Measurements from ENCODE around the gene GNAO1.
A peak's percentile ranks its signal among the peaks of the same experiment; 100 is the strongest.

Gene GNAO1

GRCh38 chr16:56257666-56258342, 66.5 kb downstream of the GNAO1 start:
- CTCF ChIA-PET, result no interaction called here
- Mint-ChIP-seq H3K4me3 (no peak overlapping the region), H3K27ac (no peak overlapping the region), H3K36me3 (no peaks in the 10 kb centered on the region), H3K4me1 (peaks cover 21% of the 10 kb centered on the region), H3K9me3 (no peaks in the 10 kb centered on the region), H3K27me3 (peaks cover 80% of the 10 kb centered on the region)
- no peak for DNase-seq

GRCh38 chr16:56258508-56259424, 67.5 kb downstream of the GNAO1 start:
- Mint-ChIP-seq H3K4me3 (no peak overlapping the region), H3K27ac (no peak overlapping the region), H3K36me3 (no peaks in the 10 kb centered on the region), H3K9me3 (no peaks in the 10 kb centered on the region), H3K4me1 (peaks cover 31% of the 10 kb centered on the region), H3K27me3 (peaks cover 70% of the 10 kb centered on the region)
- CTCF ChIA-PET, result no interaction called here
- no peak for DNase-seq

- CTCF ChIA-PET, result interaction anchor here (1.3 kb wide), 1 partner anchor 59 kb away, joined by 3 read pairs; no protein-coding TSS in a partner anchor
- no peak overlapping the region for H3K27ac Mint-ChIP-seq
- no peak for DNase-seq
- peaks cover 70% of the 10 kb centered on the region for H3K27me3 Mint-ChIP-seq
- H3K36me3 Mint-ChIP-seq, result no peaks in the 10 kb centered on the region
- H3K4me3 Mint-ChIP-seq, result no peak overlapping the region
- H3K4me1 Mint-ChIP-seq, result peaks cover 34% of the 10 kb centered on the region
- H3K9me3 Mint-ChIP-seq, result no peaks in the 10 kb centered on the region
Measured at GRCh38 chr16:56259425-56259779, 68.1 kb downstream of the GNAO1 start.

- Mint-ChIP-seq H3K27me3 (peaks cover 60% of the 10 kb centered on the region), H3K36me3 (no peaks in the 10 kb centered on the region), H3K27ac (no peak overlapping the region), H3K9me3 (no peaks in the 10 kb centered on the region), H3K4me1 (peaks cover 34% of the 10 kb centered on the region), H3K4me3 (no peak overlapping the region)
- CTCF ChIA-PET, result interaction anchor here (1.3 kb wide), 1 partner anchor 57 kb away, joined by 3 read pairs; no protein-coding TSS in a partner anchor
- no peak for DNase-seq
Measured at GRCh38 chr16:56260378-56261160, 69.3 kb downstream of the GNAO1 start.

- Mint-ChIP-seq H3K4me3 (peak overlapping the region; percentile 35), H3K27ac (peak overlapping the region; percentile 90), H3K27me3 (peaks cover 50% of the 10 kb centered on the region), H3K9me3 (no peaks in the 10 kb centered on the region), H3K4me1 (peaks cover 34% of the 10 kb centered on the region), H3K36me3 (no peaks in the 10 kb centered on the region)
- no peak for DNase-seq
- CTCF ChIA-PET, result interaction anchor here (1.0 to 1.5 kb wide), 4 partner anchors 14 to 58 kb away, joined by 3 to 4 read pairs (median 3); no protein-coding TSS in a partner anchor
Measured at GRCh38 chr16:56261656-56262055, 70.4 kb downstream of the GNAO1 start.

- CTCF ChIA-PET, result interaction anchor here (1.0 to 1.5 kb wide), 4 partner anchors 14 to 59 kb away, joined by 3 to 4 read pairs (median 3); no protein-coding TSS in a partner anchor
- Mint-ChIP-seq H3K27me3 (peaks cover 48% of the 10 kb centered on the region), H3K9me3 (no peaks in the 10 kb centered on the region), H3K36me3 (no peaks in the 10 kb centered on the region), H3K27ac (peak overlapping the region; percentile 90), H3K4me3 (peak overlapping the region; percentile 35), H3K4me1 (peaks cover 34% of the 10 kb centered on the region)
- peak; percentile 67 for DNase-seq
Measured at GRCh38 chr16:56262148-56262547, 70.9 kb downstream of the GNAO1 start.

- DNase-seq, result no peak
- H3K9me3 Mint-ChIP-seq, result no peaks in the 10 kb centered on the region
- H3K27ac Mint-ChIP-seq, result peak overlapping the region; percentile 90
- CTCF ChIA-PET, result interaction anchor here (1.0 to 2.0 kb wide), 5 partner anchors 15 to 59 kb away, joined by 3 to 8 read pairs (median 3); no protein-coding TSS in a partner anchor
- H3K4me3 Mint-ChIP-seq, result peak overlapping the region; percentile 35
- peaks cover 34% of the 10 kb centered on the region for H3K4me1 Mint-ChIP-seq
- no peaks in the 10 kb centered on the region for H3K36me3 Mint-ChIP-seq
- peaks cover 45% of the 10 kb centered on the region for H3K27me3 Mint-ChIP-seq
Measured at GRCh38 chr16:56262551-56263245, 71.4 kb downstream of the GNAO1 start.

- H3K4me1 Mint-ChIP-seq, result peaks cover 34% of the 10 kb centered on the region
Measured at GRCh38 chr16:56263711-56264608, 72.7 kb downstream of the GNAO1 start.

GRCh38 chr16:56264609-56264972, 73.3 kb downstream of the GNAO1 start:
- Mint-ChIP-seq H3K27ac (no peak overlapping the region), H3K4me1 (peaks cover 34% of the 10 kb centered on the region), H3K36me3 (no peaks in the 10 kb centered on the region), H3K4me3 (no peak overlapping the region), H3K27me3 (peaks cover 42% of the 10 kb centered on the region), H3K9me3 (no peaks in the 10 kb centered on the region)
- CTCF ChIA-PET, result interaction anchor here (1.4 to 2.0 kb wide), 2 partner anchors 54 to 320 kb away, joined by 3 to 8 read pairs; no protein-coding TSS in a partner anchor
- no peak for DNase-seq

More at GRCh38 chr16:56263711-56264608, 72.7 kb downstream of the GNAO1 start:
- H3K9me3 Mint-ChIP-seq, result no peaks in the 10 kb centered on the region
- CTCF ChIA-PET, result interaction anchor here (1.4 to 2.0 kb wide), 2 partner anchors 54 to 320 kb away, joined by 3 to 8 read pairs; no protein-coding TSS in a partner anchor
- no peak overlapping the region for H3K27ac Mint-ChIP-seq
- no peak for DNase-seq
- H3K27me3 Mint-ChIP-seq, result peaks cover 42% of the 10 kb centered on the region
- no peak overlapping the region for H3K4me3 Mint-ChIP-seq
- H3K36me3 Mint-ChIP-seq, result no peaks in the 10 kb centered on the region

GRCh38 chr16:56265184-56265583, 73.9 kb downstream of the GNAO1 start:
- no peaks in the 10 kb centered on the region for H3K36me3 Mint-ChIP-seq
- no peak overlapping the region for H3K4me3 Mint-ChIP-seq
- peaks cover 45% of the 10 kb centered on the region for H3K27me3 Mint-ChIP-seq
- H3K9me3 Mint-ChIP-seq, result no peaks in the 10 kb centered on the region
- H3K27ac Mint-ChIP-seq, result no peak overlapping the region
- CTCF ChIA-PET, result interaction anchor here (1.4 kb wide), 1 partner anchor 321 kb away, joined by 3 read pairs; no protein-coding TSS in a partner anchor
- DNase-seq, result no peak
- peaks cover 34% of the 10 kb centered on the region for H3K4me1 Mint-ChIP-seq

- CTCF ChIA-PET, result interaction anchor here (1.4 kb wide), 1 partner anchor 321 kb away, joined by 3 read pairs; no protein-coding TSS in a partner anchor
- Mint-ChIP-seq H3K4me1 (peaks cover 31% of the 10 kb centered on the region), H3K9me3 (no peaks in the 10 kb centered on the region), H3K4me3 (no peak overlapping the region), H3K36me3 (no peaks in the 10 kb centered on the region), H3K27me3 (peaks cover 43% of the 10 kb centered on the region), H3K27ac (no peak overlapping the region)
- no peak for DNase-seq
Measured at GRCh38 chr16:56265746-56266145, 74.5 kb downstream of the GNAO1 start.

- peaks cover 22% of the 10 kb centered on the region for H3K4me1 Mint-ChIP-seq
- CTCF ChIA-PET, result no interaction called here
- no peak for DNase-seq
- peaks cover 38% of the 10 kb centered on the region for H3K27me3 Mint-ChIP-seq
- H3K36me3 Mint-ChIP-seq, result no peaks in the 10 kb centered on the region
- H3K9me3 Mint-ChIP-seq, result no peaks in the 10 kb centered on the region
- no peak overlapping the region for H3K27ac Mint-ChIP-seq
- H3K4me3 Mint-ChIP-seq, result no peak overlapping the region
Measured at GRCh38 chr16:56266641-56267607, 75.6 kb downstream of the GNAO1 start.
